ENCODE results near the gene C2CD2. TPM values are rescaled to one million over a fixed set of nuclear protein-coding genes. Genes with fewer than 3 reads are reported as not detected.

Gene C2CD2
- 20.6 and 28.3 TPM in 2 replicates for total RNA-seq

DNA sequence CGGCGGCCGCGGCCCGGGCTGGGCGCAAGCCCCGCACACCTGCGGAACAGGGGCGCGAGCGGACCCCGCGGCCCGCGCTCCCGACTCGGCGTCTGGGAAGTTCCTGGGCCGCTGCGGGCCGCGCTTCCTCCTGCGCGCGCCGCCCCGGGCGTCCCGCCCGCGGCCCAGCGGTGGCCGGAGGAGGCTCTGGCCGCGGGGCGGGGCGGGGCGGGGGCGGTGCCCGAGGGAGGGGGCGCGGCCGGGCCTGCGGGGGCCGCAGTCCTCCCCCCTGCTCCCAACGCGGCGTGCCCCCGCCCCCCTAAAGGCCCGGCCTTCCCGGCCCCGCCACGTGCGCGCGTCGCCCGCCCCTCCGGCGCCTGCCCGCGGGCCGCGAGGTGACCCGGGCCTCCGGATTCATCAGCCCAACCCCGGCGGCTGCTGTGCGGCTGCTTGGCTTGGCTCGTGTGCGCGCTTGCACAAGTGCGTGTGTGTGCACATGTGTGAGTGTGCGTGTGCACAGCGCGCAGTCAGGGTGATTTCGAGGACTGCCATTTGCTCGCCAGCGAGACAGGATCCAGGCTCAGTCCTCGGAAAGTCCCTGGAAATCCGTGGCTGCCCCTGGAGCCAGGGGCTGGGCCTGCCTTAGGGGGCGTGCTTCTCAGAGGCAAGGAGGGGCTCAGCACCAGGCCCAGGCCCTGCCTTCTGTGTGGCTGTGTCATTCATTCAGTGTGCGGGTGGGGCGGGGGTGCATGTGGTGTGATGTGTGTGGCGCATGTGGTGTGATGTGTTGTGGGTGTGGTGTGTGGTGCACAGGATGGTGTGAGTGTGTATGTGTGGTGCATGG lies at the start of gene C2CD2:
TSS of gene C2CD2 (minus strand) at position 188 of the 823 bp plus-strand sequence. CDS start 370 bp downstream, outside the sequence.

DNA sequence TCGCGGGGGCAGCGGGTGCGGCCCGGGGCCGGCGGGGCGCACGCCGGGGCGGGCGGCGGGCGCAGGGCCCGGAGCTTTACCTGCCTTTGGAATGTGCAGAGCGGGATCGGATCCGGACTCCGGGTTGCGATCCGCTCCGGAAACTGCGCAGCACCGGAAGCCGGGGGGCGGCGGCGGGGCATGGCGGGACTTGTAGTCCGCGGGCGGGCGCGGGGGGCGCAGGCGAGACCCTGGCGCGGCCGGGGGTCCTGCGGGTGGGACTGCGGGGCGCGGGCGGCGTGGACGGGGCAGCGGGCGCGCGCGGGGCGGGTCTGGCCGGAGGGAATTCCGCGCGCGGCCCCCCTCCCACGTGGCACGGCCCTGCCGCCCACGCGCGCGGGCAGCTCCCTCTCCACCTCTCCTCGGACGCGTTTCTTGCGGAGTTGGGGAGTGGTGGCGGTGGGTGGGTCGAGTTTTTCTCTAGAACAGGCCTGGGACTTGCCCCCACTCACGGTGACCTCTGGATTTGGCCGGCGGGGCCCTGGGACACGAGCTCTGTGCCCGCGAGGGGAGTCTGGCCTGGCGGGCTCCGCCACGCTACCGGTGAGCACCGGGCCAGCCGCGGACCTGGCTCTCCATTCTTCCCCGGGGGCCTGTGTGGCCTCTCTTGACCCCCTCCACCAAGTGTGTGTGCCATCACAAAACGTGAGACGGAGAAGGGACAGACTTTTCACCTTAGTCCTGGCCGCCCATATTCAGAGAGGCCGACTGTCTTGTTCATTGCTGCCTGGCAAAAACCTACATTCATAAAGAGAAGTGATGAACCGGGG lies 74.4 kb downstream of the C2CD2 start, which contains the start of gene PRDM15:
TSS of gene PRDM15 (minus strand) at position 155 of the 809 bp plus-strand sequence. CDS start 18,981 bp downstream, outside the sequence.

Other genes with a start within 250 kb of the C2CD2 start
- gene RIPK4, start 187.0 kb downstream of the C2CD2 start, total RNA-seq = 0.26 and 0.76 TPM in 2 replicates
- 2.5 and 4.5 TPM in 2 replicates for gene PRDM15, start 74.7 kb downstream of the C2CD2 start, total RNA-seq
- gene ZBTB21, start 56.3 kb upstream of the C2CD2 start, total RNA-seq = 3.5 and 3.7 TPM in 2 replicates
- gene UMODL1, start 117.3 kb upstream of the C2CD2 start, total RNA-seq = not detected in 2 replicates